C4-2B (cell line): ENCODE results near the gene MOB2.

Source experiments
- H3K27ac ChIP-seq: fragments of 450-650 bp; 2 replicates; pipeline ENCODE4 v1.5.1; 2017
- CTCF ChIP-seq: fragments of 450-650 bp; conservative IDR thresholded peaks from 2 replicates; pipeline ENCODE4 v1.5.1; 2017; ENCODE audit warnings: mild to moderate bottlenecking
- ZFX ChIP-seq: fragments of 450-650 bp; IDR thresholded peaks from 2 replicates; pipeline ENCODE4 v1.6.1; 2017

Gene MOB2

GRCh38 chr11:1500466-1501420, 14.2 kb upstream of the MOB2 start:
- TF ChIP-seq CTCF (no peak), ZFX (no peak)
- H3K27ac ChIP-seq = no peak overlapping the region

GRCh38 chr11:1499899-1500298, 13.3 kb upstream of the MOB2 start:
- TF ChIP-seq ZFX = no peak
- no peak for TF ChIP-seq CTCF
- H3K27ac ChIP-seq = no peak overlapping the region

- H3K27ac ChIP-seq = no peak overlapping the region
- TF ChIP-seq CTCF (no peak), ZFX (no peak)
Observed at GRCh38 chr11:1499261-1499890, 12.8 kb upstream of the MOB2 start.

GRCh38 chr11:1498262-1498661, 11.7 kb upstream of the MOB2 start:
- TF ChIP-seq ZFX (no peak), CTCF (no peak)
- H3K27ac ChIP-seq = no peak overlapping the region

GRCh38 chr11:1497600-1497999, 11.0 kb upstream of the MOB2 start:
- no peak for TF ChIP-seq CTCF
- no peak for TF ChIP-seq ZFX

GRCh38 chr11:1496761-1497095, 10.1 kb upstream of the MOB2 start:
- no peak overlapping the region for H3K27ac ChIP-seq
- TF ChIP-seq CTCF = no peak
- no peak for TF ChIP-seq ZFX

More at GRCh38 chr11:1497600-1497999, 11.0 kb upstream of the MOB2 start:
- H3K27ac ChIP-seq = no peak overlapping the region

GRCh38 chr11:1496091-1496760, 9.6 kb upstream of the MOB2 start:
- H3K27ac ChIP-seq = no peak overlapping the region
- TF ChIP-seq CTCF (no peak), ZFX (no peak)
